ENCODE data around the gene PCNX2. TPM values are rescaled to one million over a fixed set of nuclear protein-coding genes. Genes with fewer than 3 reads are reported as not detected.

The PCNX2 gene
- total and polyA plus RNA-seq, 4 experiments from 2014 or later = 1.8 to 109 (median 55.7) TPM

DNA sequence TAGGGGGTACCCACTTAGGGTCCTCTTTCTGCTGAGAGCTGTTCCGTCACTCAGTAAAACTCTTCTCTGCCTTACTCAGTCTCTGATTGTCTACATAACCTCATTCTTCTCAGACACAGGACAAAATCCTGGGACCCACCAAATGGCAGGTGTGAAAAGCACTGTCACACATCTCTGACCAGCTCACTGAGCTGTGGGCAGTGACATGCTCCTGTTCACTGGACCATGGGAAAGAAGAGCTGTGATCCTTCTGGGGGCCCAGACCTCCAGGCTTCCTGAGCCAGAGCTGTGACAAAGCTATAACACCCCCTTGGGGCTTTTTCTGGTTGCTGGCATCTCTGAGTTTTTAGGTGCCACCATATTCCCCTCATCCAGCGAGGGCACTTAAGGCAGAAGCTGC lies 229.4 kb downstream of the PCNX2 start:
- Histone ChIP-seq H3K27ac (ENCODE audit: low read depth, low read length) (no peak overlapping the region), H3K9me3 (ENCODE audit: control insufficient read depth in 1 of 2, low read length in 2 of 2) (no peaks in the 10 kb centered on the region), H3K36me3 (ENCODE audit: insufficient read depth, low read length) (no peaks in the 10 kb centered on the region), H3K4me1 (ENCODE audit: insufficient read depth, low read length) (no peaks in the 10 kb centered on the region), H3K27me3 (ENCODE audit: insufficient read depth, low read length) (no peaks in the 10 kb centered on the region), H3K4me3 (ENCODE audit: low read length in 2 of 2) (no peak overlapping the region)
- Mint-ChIP-seq H3K4me1 (peaks cover 0 to 3% (median under 1%) of the 10 kb centered on the region in 4 donors), H3K9me3 (peaks cover 0 to 2% (median 0%) of the 10 kb centered on the region in 8 donors), H3K27ac (no peak overlapping the region), H3K36me3 (peaks cover 29 to 41% of the 10 kb centered on the region in 2 donors), H3K27me3 (no peaks in the 10 kb centered on the region), H3K4me3 (no peak overlapping the region)
- POLR2A ChIA-PET (ENCODE audit: partially characterized antibody) = no interaction called here
- no peak for DNase-seq
- intact Hi-C loops (cut with micrococcal nuclease) = no loop called here
- CTCF ChIA-PET (ENCODE audit: partially characterized antibody) = no interaction called here

DNA sequence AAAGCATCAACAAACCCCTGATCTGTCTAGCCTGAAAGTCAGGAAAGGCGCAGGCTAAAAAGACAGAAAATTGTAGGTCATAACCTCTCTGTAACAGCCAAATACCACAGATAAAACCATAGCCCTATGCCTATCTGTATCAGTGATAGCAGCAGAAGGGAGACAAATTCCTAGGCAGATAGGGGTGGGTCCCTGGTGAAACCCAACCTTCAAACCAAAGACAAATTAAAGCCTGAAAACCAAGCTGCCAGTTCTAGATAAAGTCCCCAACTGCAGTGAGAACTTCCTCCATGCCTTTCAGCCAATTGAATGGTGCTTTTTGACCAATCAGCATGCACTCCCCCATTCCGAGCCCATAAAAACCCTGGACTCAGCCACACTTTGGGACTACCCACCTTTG lies 229.8 kb downstream of the PCNX2 start:
- no peak overlapping the region for H3K27ac Mint-ChIP-seq
- intact Hi-C loops (cut with micrococcal nuclease) = no loop called here
- no peaks in the 10 kb centered on the region for H3K27me3 ChIP-seq (ENCODE audit: insufficient read depth, low read length)
- H3K4me3 ChIP-seq (ENCODE audit: low read length in 2 of 2) = no peak overlapping the region
- H3K27ac ChIP-seq (ENCODE audit: low read depth, low read length) = no peak overlapping the region
- peaks cover 0 to 3% (median under 1%) of the 10 kb centered on the region in 4 donors for H3K4me1 Mint-ChIP-seq
- H3K9me3 Mint-ChIP-seq = peaks cover 0 to 3% (median 0%) of the 10 kb centered on the region in 8 donors
- no peak for DNase-seq
- ChIA-PET CTCF (ENCODE audit: partially characterized antibody) (no interaction called here), POLR2A (ENCODE audit: partially characterized antibody) (no interaction called here)
- no peaks in the 10 kb centered on the region for H3K27me3 Mint-ChIP-seq
- H3K36me3 Mint-ChIP-seq = peaks cover 29 to 40% of the 10 kb centered on the region in 2 donors
- H3K4me1 ChIP-seq (ENCODE audit: insufficient read depth, low read length) = no peaks in the 10 kb centered on the region
- no peak overlapping the region for H3K4me3 Mint-ChIP-seq
- no peaks in the 10 kb centered on the region for H3K9me3 ChIP-seq (ENCODE audit: control insufficient read depth in 1 of 2, low read length in 2 of 2)
- H3K36me3 ChIP-seq (ENCODE audit: insufficient read depth, low read length) = no peaks in the 10 kb centered on the region

DNA sequence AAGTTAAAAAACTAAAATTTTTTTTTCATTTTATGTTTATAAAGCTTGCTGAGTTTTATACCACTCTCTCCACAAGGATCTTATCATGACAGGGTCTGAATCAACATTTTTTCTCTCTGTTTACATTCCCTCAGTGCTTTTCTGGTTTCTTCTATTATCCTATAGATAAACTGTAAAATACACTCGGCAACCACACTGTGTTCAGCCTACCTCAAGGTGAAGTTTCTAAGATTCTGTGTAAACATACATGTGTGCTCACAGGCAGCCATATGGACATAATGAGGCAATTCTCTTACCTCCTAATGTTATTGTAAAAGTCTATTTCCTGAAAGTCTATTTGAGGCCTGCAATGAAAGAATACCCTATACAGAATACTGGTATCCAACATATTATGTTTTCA lies 230.5 kb downstream of the PCNX2 start:
- intact Hi-C loops (cut with micrococcal nuclease) = no loop called here
- Histone ChIP-seq H3K27ac (ENCODE audit: low read depth, low read length) (no peak overlapping the region), H3K36me3 (ENCODE audit: insufficient read depth, low read length) (no peaks in the 10 kb centered on the region), H3K4me1 (ENCODE audit: insufficient read depth, low read length) (no peaks in the 10 kb centered on the region), H3K27me3 (ENCODE audit: insufficient read depth, low read length) (no peaks in the 10 kb centered on the region), H3K9me3 (ENCODE audit: control insufficient read depth in 1 of 2, low read length in 2 of 2) (no peaks in the 10 kb centered on the region), H3K4me3 (ENCODE audit: low read length in 2 of 2) (no peak overlapping the region)
- ChIA-PET POLR2A (ENCODE audit: partially characterized antibody) (no interaction called here), CTCF (ENCODE audit: partially characterized antibody) (no interaction called here)
- no peak overlapping the region for H3K27ac Mint-ChIP-seq
- DNase-seq = no peak
- H3K36me3 Mint-ChIP-seq = peaks cover 30 to 42% of the 10 kb centered on the region in 2 donors
- H3K27me3 Mint-ChIP-seq = no peaks in the 10 kb centered on the region
- H3K9me3 Mint-ChIP-seq = peaks cover 0 to 5% (median 0%) of the 10 kb centered on the region in 8 donors
- H3K4me1 Mint-ChIP-seq = peaks cover 0 to 3% (median under 1%) of the 10 kb centered on the region in 4 donors
- H3K4me3 Mint-ChIP-seq = no peak overlapping the region

DNA sequence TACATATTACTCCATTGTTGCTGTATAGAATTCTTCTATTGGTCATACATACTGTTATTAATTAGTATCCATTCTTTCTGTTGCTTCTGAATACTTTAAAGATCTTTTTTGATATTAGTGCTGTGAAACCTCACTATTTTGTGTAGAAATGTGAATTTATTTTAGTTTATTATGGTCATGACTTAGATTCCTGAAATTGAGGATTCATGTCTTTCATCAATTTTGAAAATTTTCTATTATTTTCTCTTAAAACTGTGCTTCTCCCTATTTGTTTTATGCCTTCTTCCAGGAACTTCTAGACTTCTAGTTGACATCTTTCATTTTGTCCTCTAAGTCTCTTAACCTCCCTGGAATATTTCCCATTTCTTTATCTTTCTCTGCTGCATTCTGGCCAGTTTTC lies 232.1 kb downstream of the PCNX2 start:
- H3K4me3 Mint-ChIP-seq = no peak overlapping the region
- no peak overlapping the region for H3K27ac ChIP-seq (ENCODE audit: low read depth, low read length)
- H3K27ac Mint-ChIP-seq = no peak overlapping the region
- no peaks in the 10 kb centered on the region for H3K27me3 Mint-ChIP-seq
- no peak for DNase-seq
- POLR2A ChIA-PET (ENCODE audit: partially characterized antibody) = no interaction called here
- intact Hi-C loops (cut with micrococcal nuclease) = no loop called here
- H3K4me1 Mint-ChIP-seq = peaks cover 0 to 2% (median under 1%) of the 10 kb centered on the region in 4 donors
- peaks cover 30 to 49% of the 10 kb centered on the region in 2 donors for H3K36me3 Mint-ChIP-seq
- peaks cover 0 to 5% (median 0%) of the 10 kb centered on the region in 8 donors for H3K9me3 Mint-ChIP-seq
- H3K36me3 ChIP-seq (ENCODE audit: insufficient read depth, low read length) = no peaks in the 10 kb centered on the region
- CTCF ChIA-PET (ENCODE audit: partially characterized antibody) = no interaction called here
- no peaks in the 10 kb centered on the region for H3K27me3 ChIP-seq (ENCODE audit: insufficient read depth, low read length)
- H3K9me3 ChIP-seq (ENCODE audit: control insufficient read depth in 1 of 2, low read length in 2 of 2) = no peaks in the 10 kb centered on the region
- no peaks in the 10 kb centered on the region for H3K4me1 ChIP-seq (ENCODE audit: insufficient read depth, low read length)
- no peak overlapping the region for H3K4me3 ChIP-seq (ENCODE audit: low read length in 2 of 2)

- no peak overlapping the region for H3K4me3 ChIP-seq (ENCODE audit: low read length in 2 of 2)
- no peaks in the 10 kb centered on the region for H3K36me3 ChIP-seq (ENCODE audit: insufficient read depth, low read length)
- H3K27ac ChIP-seq (ENCODE audit: low read depth, low read length) = no peak overlapping the region
- no peaks in the 10 kb centered on the region for H3K27me3 ChIP-seq (ENCODE audit: insufficient read depth, low read length)
- POLR2A ChIA-PET (ENCODE audit: partially characterized antibody) = no interaction called here
- H3K9me3 ChIP-seq (ENCODE audit: control insufficient read depth in 1 of 2, low read length in 2 of 2) = no peaks in the 10 kb centered on the region
- Mint-ChIP-seq H3K9me3 (peaks cover 0 to 5% (median 0%) of the 10 kb centered on the region in 8 donors), H3K4me3 (no peak overlapping the region), H3K36me3 (peaks cover 32 to 59% of the 10 kb centered on the region in 2 donors), H3K4me1 (peaks cover 0 to 2% (median under 1%) of the 10 kb centered on the region in 4 donors), H3K27ac (no peak overlapping the region), H3K27me3 (no peaks in the 10 kb centered on the region)
- intact Hi-C loops (cut with micrococcal nuclease) = no loop called here
- no peaks in the 10 kb centered on the region for H3K4me1 ChIP-seq (ENCODE audit: insufficient read depth, low read length)
- CTCF ChIA-PET (ENCODE audit: partially characterized antibody) = no interaction called here
- DNase-seq = no peak
Observed at GRCh38 chr1:233061265-233061664, 234.3 kb downstream of the PCNX2 start.

DNA sequence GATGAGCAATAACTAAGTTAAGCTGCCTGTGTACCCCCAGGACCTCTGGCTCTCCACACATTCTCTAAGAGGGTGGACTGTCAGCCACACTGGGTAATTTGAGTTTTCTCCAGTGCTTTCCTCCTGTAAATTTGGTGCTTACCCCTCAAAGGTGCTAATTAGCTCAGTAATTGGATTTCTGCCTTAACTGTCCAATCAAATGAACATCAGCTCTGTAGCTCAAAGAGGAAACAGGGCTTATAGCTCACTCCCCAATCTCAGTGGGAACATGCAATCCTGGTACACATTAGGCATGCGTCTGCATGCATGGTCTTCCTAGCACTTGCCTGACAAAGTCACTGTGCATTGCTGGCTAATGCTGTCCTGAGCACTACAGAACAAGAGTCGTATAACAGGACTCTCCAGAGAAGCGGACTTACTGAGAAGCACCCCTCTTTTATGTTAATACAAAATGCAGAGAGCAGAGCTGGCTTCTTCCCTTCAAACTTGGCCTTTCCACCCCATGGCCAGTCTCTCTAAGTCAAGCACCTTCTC lies 235.0 kb downstream of the PCNX2 start:
- Mint-ChIP-seq H3K9me3 (peaks cover 0 to 3% (median 0%) of the 10 kb centered on the region in 8 donors), H3K27me3 (no peaks in the 10 kb centered on the region), H3K27ac (no peak overlapping the region), H3K4me3 (no peak overlapping the region), H3K4me1 (peaks cover 0 to 2% (median under 1%) of the 10 kb centered on the region in 4 donors), H3K36me3 (peaks cover 40 to 60% of the 10 kb centered on the region in 2 donors)
- Histone ChIP-seq H3K9me3 (ENCODE audit: control insufficient read depth in 1 of 2, low read length in 2 of 2) (no peaks in the 10 kb centered on the region), H3K27me3 (ENCODE audit: insufficient read depth, low read length) (no peaks in the 10 kb centered on the region), H3K4me1 (ENCODE audit: insufficient read depth, low read length) (no peaks in the 10 kb centered on the region), H3K27ac (ENCODE audit: low read depth, low read length) (no peak overlapping the region), H3K36me3 (ENCODE audit: insufficient read depth, low read length) (no peaks in the 10 kb centered on the region), H3K4me3 (ENCODE audit: low read length in 2 of 2) (no peak overlapping the region)
- ChIA-PET CTCF (ENCODE audit: partially characterized antibody) (no interaction called here), POLR2A (ENCODE audit: partially characterized antibody) (no interaction called here)
- intact Hi-C loops (cut with micrococcal nuclease) = no loop called here
- DNase-seq = no peak

DNA sequence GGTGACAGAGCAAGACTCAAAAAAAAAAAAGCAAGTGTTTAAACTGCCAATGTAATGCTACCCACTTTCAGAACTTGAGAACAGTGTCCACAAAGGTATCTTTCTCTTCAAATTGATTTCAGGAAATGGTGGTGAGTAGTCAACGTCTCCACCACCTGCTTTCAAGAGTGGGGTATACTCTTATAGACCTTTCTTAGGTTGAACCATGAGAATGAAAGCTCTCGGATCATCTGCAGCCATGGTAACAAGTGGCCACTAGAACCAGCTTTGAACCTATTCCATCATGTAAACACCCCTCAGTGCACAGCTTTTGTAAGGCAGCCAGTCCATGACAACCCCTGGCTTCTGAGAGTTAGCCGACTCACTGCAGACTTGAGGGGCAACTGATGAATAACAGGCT lies 237.7 kb downstream of the PCNX2 start:
- Mint-ChIP-seq H3K4me1 (peaks cover 0 to 2% (median under 1%) of the 10 kb centered on the region in 4 donors), H3K4me3 (no peak overlapping the region), H3K27ac (no peak overlapping the region), H3K36me3 (peaks cover 46 to 57% of the 10 kb centered on the region in 2 donors), H3K27me3 (no peaks in the 10 kb centered on the region), H3K9me3 (peaks cover 0 to 4% (median 0%) of the 10 kb centered on the region in 8 donors)
- intact Hi-C loops (cut with micrococcal nuclease) = no loop called here
- ChIA-PET CTCF (ENCODE audit: partially characterized antibody) (no interaction called here), POLR2A (ENCODE audit: partially characterized antibody) (no interaction called here)
- Histone ChIP-seq H3K27me3 (ENCODE audit: insufficient read depth, low read length) (no peaks in the 10 kb centered on the region), H3K27ac (ENCODE audit: low read depth, low read length) (no peak overlapping the region), H3K4me3 (ENCODE audit: low read length in 2 of 2) (no peak overlapping the region), H3K4me1 (ENCODE audit: insufficient read depth, low read length) (no peaks in the 10 kb centered on the region), H3K36me3 (ENCODE audit: insufficient read depth, low read length) (peaks cover 6% of the 10 kb centered on the region), H3K9me3 (ENCODE audit: control insufficient read depth in 1 of 2, low read length in 2 of 2) (no peaks in the 10 kb centered on the region)
- DNase-seq = no peak
